ENCODE results near the gene SRL. TPM values are rescaled to one million over a fixed set of nuclear protein-coding genes. Genes with fewer than 3 reads are reported as not detected.

SRL gene
- total and polyA plus RNA-seq, 2 of the 4 experiments (the other 2 are of a cell fraction) = under 0.01 to 0.14 TPM

DNA sequence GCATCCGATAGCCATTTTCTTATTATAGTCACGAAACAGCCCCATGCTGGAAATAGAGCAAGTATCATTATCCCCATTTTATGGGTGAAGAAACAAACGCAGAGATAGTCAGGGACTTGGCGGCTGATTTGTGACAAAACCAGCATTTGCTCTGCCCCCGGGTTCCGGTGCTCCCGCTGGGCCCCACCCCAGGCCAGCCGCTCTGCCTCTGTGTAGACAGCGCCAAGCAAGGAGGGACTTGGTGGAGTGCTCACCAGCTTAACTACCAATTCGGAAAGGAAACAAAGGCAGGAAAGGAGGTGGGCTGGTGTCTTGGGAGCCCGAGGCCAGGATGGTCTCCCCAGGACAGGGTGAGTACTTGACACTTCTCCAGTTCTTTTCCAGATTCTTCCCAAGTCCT lies 10.0 kb downstream of the SRL start:
- no peak overlapping the region for H3K27ac ChIP-seq (ENCODE audit: insufficient read depth, low read length)
- no peak overlapping the region for H3K9ac ChIP-seq (ENCODE audit: low read depth, low read length)
- DNase-seq = no peak
- H2AFZ ChIP-seq (replicated peaks; ENCODE audit: low read length, poor library complexity) = no peak overlapping the region
- no peak overlapping the region for H2BK15ac ChIP-seq (ENCODE audit: low read depth, low read length)
- intact Hi-C loops (cut with micrococcal nuclease) (no loop called here), in situ Hi-C loops (cut with MboI; ENCODE audit: low sequenced_read_pairs) (no loop called here), dilution Hi-C loops (cut with HindIII; ENCODE audit: low sequenced_read_pairs, unreplicated experiment) (no loop called here)
- H3K79me1 ChIP-seq (ENCODE audit: low read depth in 1 of 2, low read length in 2 of 2) = no peaks in the 10 kb centered on the region
- no peaks in the 10 kb centered on the region for H3K36me3 ChIP-seq (ENCODE audit: control insufficient read depth, insufficient read depth, low read length)
- no peak overlapping the region for H2AK9ac ChIP-seq (replicated peaks; ENCODE audit: low read depth, low read length, poor library complexity)
- H3K4me3 ChIP-seq (ENCODE audit: insufficient read depth, low read depth, low read length) = no peak overlapping the region
- H4K91ac ChIP-seq (ENCODE audit: insufficient read depth, low read depth, low read length) = no peak overlapping the region
- no peak overlapping the region for H4K8ac ChIP-seq (ENCODE audit: low read depth in 2 of 2, low read length in 2 of 2)
- TF ChIP-seq MXI1 (IDR thresholded peaks at IDR 0.05; ENCODE audit: borderline replicate concordance, low read depth, low read length) (no peak), RAD21 (IDR thresholded peaks at IDR 0.05; ENCODE audit: low read length) (no peak), CHD1 (IDR thresholded peaks at IDR 0.05; ENCODE audit: low read depth, low read length) (no peak), BHLHE40 (IDR thresholded peaks at IDR 0.05; ENCODE audit: low read depth, low read length) (no peak), RCOR1 (IDR thresholded peaks at IDR 0.05; ENCODE audit: insufficient replicate concordance, low read length) (no peak)
- TF ChIP-seq, protein P1, sequence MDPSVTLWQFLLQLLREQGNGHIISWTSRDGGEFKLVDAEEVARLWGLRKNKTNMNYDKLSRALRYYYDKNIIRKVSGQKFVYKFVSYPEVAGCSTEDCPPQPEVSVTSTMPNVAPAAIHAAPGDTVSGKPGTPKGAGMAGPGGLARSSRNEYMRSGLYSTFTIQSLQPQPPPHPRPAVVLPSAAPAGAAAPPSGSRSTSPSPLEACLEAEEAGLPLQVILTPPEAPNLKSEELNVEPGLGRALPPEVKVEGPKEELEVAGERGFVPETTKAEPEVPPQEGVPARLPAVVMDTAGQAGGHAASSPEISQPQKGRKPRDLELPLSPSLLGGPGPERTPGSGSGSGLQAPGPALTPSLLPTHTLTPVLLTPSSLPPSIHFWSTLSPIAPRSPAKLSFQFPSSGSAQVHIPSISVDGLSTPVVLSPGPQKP (IDR thresholded peaks at IDR 0.05; ENCODE audit: borderline replicate concordance, low read depth, low read length) = no peak
- peaks cover 10% of the 10 kb centered on the region for H3K9me1 ChIP-seq (ENCODE audit: insufficient read depth, low read length)
- no peak overlapping the region for H3K18ac ChIP-seq (ENCODE audit: low read depth, low read length)
- no peak overlapping the region for H2BK5ac ChIP-seq (ENCODE audit: low read depth, low read length, poor library complexity, severe bottlenecking)
- H3K27me3 ChIP-seq (ENCODE audit: control insufficient read depth, insufficient read depth, low read length) = no peaks in the 10 kb centered on the region
- CTCF ChIA-PET = no interaction called here
- 0 out of 2 replicates have a peak, but pooled peaks cover 2% of the 10 kb centered on the region for H3K9me3 ChIP-seq (ENCODE audit: control insufficient read depth, insufficient read depth, low read length)
- no peak overlapping the region for H2BK120ac ChIP-seq (ENCODE audit: low read depth, low read length)
- H2BK20ac ChIP-seq (ENCODE audit: low read depth, low read length) = no peak overlapping the region
- no peaks in the 10 kb centered on the region for H4K20me1 ChIP-seq (ENCODE audit: insufficient read depth, low read length)
- POLR2A ChIA-PET (ENCODE audit: unreplicated experiment) = interaction anchor here (0.6 kb wide), 1 partner anchor 11 kb away, joined by 12 read pairs; no protein-coding TSS in a partner anchor
- no peak overlapping the region for H3K23ac ChIP-seq (ENCODE audit: low read depth, low read length)
- no peak overlapping the region for H3K4ac ChIP-seq (ENCODE audit: low read depth, low read length)
- no TSS peak for BruUV-seq (replicated peaks)
- H4K5ac ChIP-seq (ENCODE audit: low read depth, low read length) = no peak overlapping the region
- H2AK5ac ChIP-seq (ENCODE audit: low read depth, low read length) = no peak overlapping the region
- H3K4me2 ChIP-seq (ENCODE audit: low read depth, low read length) = no peak overlapping the region
- H3K4me1 ChIP-seq (ENCODE audit: control insufficient read depth, insufficient read depth, low read length) = peaks cover 8% of the 10 kb centered on the region; the same call in 1 of the 2 replicates
- WGBS, 2 experiments (ENCODE audit: extremely low coverage in 2 of 2, insufficient read length in 1 of 2) = 77% methylated on average over 4 of the region's 11 CpGs; no CpG with 5 or more reads in 1 of the 2 experiments
- H3K56ac ChIP-seq (ENCODE audit: extremely low read depth, insufficient read depth, low read length) = no peak overlapping the region
- no peak overlapping the region for H3K14ac ChIP-seq (replicated peaks; ENCODE audit: low read depth, low read length)
- ATAC-seq (ENCODE audit: low read depth) = no peak
